ENCODE measurements around the gene HOXA5. TPM values are rescaled to one million over a fixed set of nuclear protein-coding genes. Genes with fewer than 3 reads are reported as not detected.
A peak's percentile ranks its signal among the peaks of the same experiment; 100 is the strongest.

The HOXA5 gene
- total RNA-seq, 2 donors from 2014 or later = 0.14 TPM; not detected in 1

- H3K27me3 Mint-ChIP-seq (ENCODE audit: low read depth) = peaks cover 77% of the 10 kb centered on the region
- ATAC-seq (replicated peaks in 1 of 2) = no peak
Measured at GRCh38 chr7:27163288-27164044, 20.0 kb upstream of the HOXA5 start.

GRCh38 chr7:27162561-27163287 is 19.2 kb upstream of the HOXA5 start:
- no peak for ATAC-seq (replicated peaks in 1 of 2)
- H3K27ac Mint-ChIP-seq = no peak overlapping the region

More at GRCh38 chr7:27163288-27164044, 20.0 kb upstream of the HOXA5 start:
- no peaks in the 10 kb centered on the region for H3K9me3 Mint-ChIP-seq
- DNase-seq = no peak
- H3K4me1 Mint-ChIP-seq (ENCODE audit: low read depth) = peaks cover 36% of the 10 kb centered on the region
- no peak overlapping the region for H3K4me3 Mint-ChIP-seq
- H3K36me3 Mint-ChIP-seq (ENCODE audit: insufficient read depth in 2 of 2) = peaks cover 0 to under 1% of the 10 kb centered on the region in 2 donors
- H3K27ac Mint-ChIP-seq = no peak overlapping the region

GRCh38 chr7:27161721-27162560 is 18.5 kb upstream of the HOXA5 start:
- H3K9me3 Mint-ChIP-seq = no peaks in the 10 kb centered on the region
- DNase-seq (no peak), ATAC-seq (replicated peaks in 1 of 2) (no peak)
- H3K4me3 Mint-ChIP-seq = no peak overlapping the region
- no peak overlapping the region for H3K27ac Mint-ChIP-seq
- peaks cover 77% of the 10 kb centered on the region for H3K27me3 Mint-ChIP-seq (ENCODE audit: low read depth)
- H3K36me3 Mint-ChIP-seq (ENCODE audit: insufficient read depth in 2 of 2) = no peaks in the 10 kb centered on the region
- peaks cover 34% of the 10 kb centered on the region for H3K4me1 Mint-ChIP-seq (ENCODE audit: low read depth)

More at GRCh38 chr7:27162561-27163287, 19.2 kb upstream of the HOXA5 start:
- Mint-ChIP-seq H3K36me3 (ENCODE audit: insufficient read depth in 2 of 2) (no peaks in the 10 kb centered on the region), H3K4me3 (no peak overlapping the region), H3K27me3 (ENCODE audit: low read depth) (peaks cover 77% of the 10 kb centered on the region), H3K4me1 (ENCODE audit: low read depth) (peaks cover 36% of the 10 kb centered on the region), H3K9me3 (no peaks in the 10 kb centered on the region)
- DNase-seq = no peak

- Mint-ChIP-seq H3K27ac (no peak overlapping the region), H3K36me3 (ENCODE audit: insufficient read depth in 2 of 2) (no peaks in the 10 kb centered on the region), H3K4me1 (ENCODE audit: low read depth) (peaks cover 35% of the 10 kb centered on the region), H3K4me3 (peak overlapping the region; percentile 54 to 81), H3K27me3 (ENCODE audit: low read depth) (peaks cover 81% of the 10 kb centered on the region), H3K9me3 (no peaks in the 10 kb centered on the region)
- ATAC-seq (replicated peaks in 1 of 2) = no peak
- DNase-seq = no peak
Measured at GRCh38 chr7:27161214-27161720, 17.8 kb upstream of the HOXA5 start.

GRCh38 chr7:27160546-27161213 is 17.2 kb upstream of the HOXA5 start:
- Mint-ChIP-seq H3K27ac (no peak overlapping the region), H3K4me3 (peak overlapping the region; percentile 54 to 81), H3K36me3 (ENCODE audit: insufficient read depth in 2 of 2) (no peaks in the 10 kb centered on the region), H3K4me1 (ENCODE audit: low read depth) (peaks cover 35% of the 10 kb centered on the region), H3K27me3 (ENCODE audit: low read depth) (peaks cover 82% of the 10 kb centered on the region), H3K9me3 (no peaks in the 10 kb centered on the region)
- DNase-seq (peak; percentile 84 to 86), ATAC-seq (replicated peaks in 1 of 2) (peak; percentile 65 to 66)

- Mint-ChIP-seq H3K4me3 (peak overlapping the region; percentile 54 to 81), H3K27ac (no peak overlapping the region), H3K27me3 (ENCODE audit: low read depth) (peaks cover 85% of the 10 kb centered on the region), H3K9me3 (no peaks in the 10 kb centered on the region), H3K36me3 (ENCODE audit: insufficient read depth in 2 of 2) (peaks cover 0 to 1% of the 10 kb centered on the region in 2 donors), H3K4me1 (ENCODE audit: low read depth) (peaks cover 38% of the 10 kb centered on the region)
- ATAC-seq (replicated peaks in 1 of 2) = peak; percentile 41 to 50
- DNase-seq = no peak
Measured at GRCh38 chr7:27160145-27160545, 16.7 kb upstream of the HOXA5 start.

- DNase-seq = no peak
- H3K27me3 Mint-ChIP-seq (ENCODE audit: low read depth) = peaks cover 88% of the 10 kb centered on the region
- H3K4me3 Mint-ChIP-seq = peak overlapping the region; percentile 54 to 81
- no peak for ATAC-seq (replicated peaks in 1 of 2)
- H3K36me3 Mint-ChIP-seq (ENCODE audit: insufficient read depth in 2 of 2) = peaks cover 1 to 2% of the 10 kb centered on the region in 2 donors
- no peaks in the 10 kb centered on the region for H3K9me3 Mint-ChIP-seq
- H3K4me1 Mint-ChIP-seq (ENCODE audit: low read depth) = peaks cover 44% of the 10 kb centered on the region
- H3K27ac Mint-ChIP-seq = no peak overlapping the region
Measured at GRCh38 chr7:27159266-27160144, 16.0 kb upstream of the HOXA5 start.

GRCh38 chr7:27158436-27159265 is 15.2 kb upstream of the HOXA5 start:
- no peak for DNase-seq
- H3K27ac Mint-ChIP-seq = no peak overlapping the region

GRCh38 chr7:27157702-27158431 is 14.4 kb upstream of the HOXA5 start:
- Mint-ChIP-seq H3K27me3 (ENCODE audit: low read depth) (peaks cover 88% of the 10 kb centered on the region), H3K9me3 (no peaks in the 10 kb centered on the region), H3K36me3 (ENCODE audit: insufficient read depth in 2 of 2) (peaks cover 1 to 2% of the 10 kb centered on the region in 2 donors), H3K4me1 (ENCODE audit: low read depth) (peaks cover 50% of the 10 kb centered on the region), H3K27ac (peak overlapping the region; percentile 32), H3K4me3 (peak overlapping the region; percentile 17 to 27)
- ATAC-seq (replicated peaks in 1 of 2) (no peak), DNase-seq (no peak)

More at GRCh38 chr7:27158436-27159265, 15.2 kb upstream of the HOXA5 start:
- H3K27me3 Mint-ChIP-seq (ENCODE audit: low read depth) = peaks cover 88% of the 10 kb centered on the region
- no peaks in the 10 kb centered on the region for H3K9me3 Mint-ChIP-seq
- ATAC-seq (replicated peaks in 1 of 2) = no peak
- peak overlapping the region; percentile 27 to 36 for H3K4me3 Mint-ChIP-seq
- H3K4me1 Mint-ChIP-seq (ENCODE audit: low read depth) = peaks cover 50% of the 10 kb centered on the region
- peaks cover 1 to 2% of the 10 kb centered on the region in 2 donors for H3K36me3 Mint-ChIP-seq (ENCODE audit: insufficient read depth in 2 of 2)

- Mint-ChIP-seq H3K9me3 (no peaks in the 10 kb centered on the region), H3K27me3 (ENCODE audit: low read depth) (peaks cover 86% of the 10 kb centered on the region), H3K4me1 (ENCODE audit: low read depth) (peaks cover 53% of the 10 kb centered on the region), H3K27ac (peak overlapping the region; percentile 32), H3K4me3 (peak overlapping the region; percentile 33 to 70), H3K36me3 (ENCODE audit: insufficient read depth in 2 of 2) (peaks cover 1 to 2% of the 10 kb centered on the region in 2 donors)
- DNase-seq = no peak
- ATAC-seq (replicated peaks in 1 of 2) = no peak
Measured at GRCh38 chr7:27156916-27157701, 13.6 kb upstream of the HOXA5 start.

All from activated T-cell treated with anti-CD3 and anti-CD28 coated beads, Interleukin-2, amount 50 U/mL, for 72 hours (primary cell).